Fibroblast of skin of right biceps (primary cell): ENCODE results near the gene GLI3.
A peak's percentile ranks its signal among the peaks of the same experiment; 100 is the strongest.

ENCODE experiments used
- DNase-seq: peaks from one replicate; pipeline ENCODE4 v3.0.0-alpha.2; 2013

Gene GLI3

DNA sequence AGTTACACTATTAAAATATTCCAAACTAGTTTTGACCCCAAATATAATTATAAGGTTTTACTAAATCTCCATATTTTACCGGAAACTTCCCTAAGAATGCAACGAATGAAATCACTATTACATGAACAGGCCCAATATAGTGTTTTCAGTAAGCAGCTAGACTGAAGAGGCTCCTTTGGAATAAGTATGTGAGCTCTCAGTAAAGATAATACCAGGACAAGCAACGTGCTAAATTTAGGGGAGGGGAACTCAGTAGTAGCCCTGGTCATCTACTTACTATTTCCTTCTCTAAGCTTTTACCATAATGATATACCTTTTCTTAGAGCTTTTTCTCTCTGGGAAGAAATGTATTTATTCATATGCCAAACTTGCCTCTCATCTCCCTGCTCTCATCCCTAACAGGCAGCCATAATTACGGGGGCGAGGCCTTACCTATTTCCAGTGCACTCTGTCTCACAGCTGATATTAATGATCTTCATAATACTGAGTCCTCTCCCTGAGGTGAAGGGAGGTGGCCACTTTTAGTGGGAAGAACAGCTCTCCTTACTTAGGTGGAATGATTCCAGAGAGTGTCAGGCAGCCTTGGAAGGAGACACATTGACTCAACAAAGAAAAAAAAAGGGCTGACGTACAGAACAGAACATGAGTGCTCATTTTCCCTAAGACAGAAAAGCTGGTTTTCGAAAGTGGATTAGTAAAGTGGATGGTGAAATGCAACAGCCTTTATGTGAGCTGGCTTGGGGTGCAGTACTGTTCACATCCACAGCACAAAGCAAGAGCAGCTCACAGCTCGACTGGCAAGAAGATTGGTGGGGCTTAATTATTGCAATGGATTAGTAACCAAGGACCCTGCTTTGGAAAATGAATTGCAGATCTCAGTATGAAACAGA lies 165.4 kb downstream of the GLI3 start:
- peak; percentile 57 for DNase-seq

GRCh38 chr7:42070068-42070467 lies 166.9 kb downstream of the GLI3 start:
- DNase-seq, result peak; percentile 45

DNA sequence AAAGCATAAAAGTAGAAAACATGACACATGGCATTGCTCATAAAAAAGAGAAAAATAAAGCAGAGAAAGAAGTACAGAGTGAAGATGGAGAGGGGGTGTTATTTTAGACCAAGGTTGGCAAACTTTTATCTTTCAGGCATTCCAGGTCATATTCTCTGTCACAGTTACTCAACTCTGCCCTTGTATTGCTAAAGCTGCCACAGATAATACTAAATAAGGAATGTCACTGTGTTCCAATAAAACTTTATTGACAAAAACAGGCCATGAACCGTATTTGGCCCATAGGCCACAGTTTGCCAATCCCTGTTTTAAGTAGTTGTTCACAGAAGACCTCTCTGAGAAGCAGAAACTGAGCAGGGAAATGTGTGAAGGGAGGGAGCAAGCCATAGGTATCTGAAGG lies 167.4 kb downstream of the GLI3 start:
- DNase-seq, result no peak

DNA sequence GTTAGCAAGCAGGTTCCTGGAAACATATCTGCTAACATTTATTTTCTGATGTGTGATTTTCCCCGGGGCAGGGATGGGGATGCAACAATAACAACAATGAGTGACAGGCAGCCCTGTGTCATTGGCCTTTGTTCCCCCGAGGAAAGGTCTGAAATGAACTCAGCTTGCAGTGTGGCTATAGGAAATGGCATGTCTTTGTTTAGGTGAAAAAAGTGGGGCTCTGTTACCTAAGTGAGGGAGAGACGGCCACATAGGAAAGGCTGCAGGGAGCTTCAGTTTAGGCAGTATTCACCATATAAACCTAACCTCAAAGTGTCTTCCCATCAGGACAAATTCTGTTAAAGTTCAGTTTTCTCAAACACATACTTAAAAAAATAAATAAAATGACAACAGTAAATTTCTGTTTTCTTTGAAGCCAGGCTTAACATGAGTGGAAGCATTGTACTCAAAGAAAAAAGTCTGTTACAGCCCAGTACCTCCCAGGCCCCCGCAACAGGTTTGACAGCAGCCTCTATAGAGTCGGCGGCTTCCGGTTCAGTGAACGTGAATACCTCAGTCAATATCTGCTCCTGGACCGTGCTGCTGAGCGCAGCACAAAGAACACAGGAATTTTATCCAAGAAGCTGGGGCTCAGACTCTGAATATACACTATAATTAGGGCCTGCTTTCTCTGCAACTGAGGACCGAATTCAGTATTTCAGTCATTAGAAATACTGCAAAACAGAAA lies 168.3 kb downstream of the GLI3 start:
- no peak for DNase-seq

DNA sequence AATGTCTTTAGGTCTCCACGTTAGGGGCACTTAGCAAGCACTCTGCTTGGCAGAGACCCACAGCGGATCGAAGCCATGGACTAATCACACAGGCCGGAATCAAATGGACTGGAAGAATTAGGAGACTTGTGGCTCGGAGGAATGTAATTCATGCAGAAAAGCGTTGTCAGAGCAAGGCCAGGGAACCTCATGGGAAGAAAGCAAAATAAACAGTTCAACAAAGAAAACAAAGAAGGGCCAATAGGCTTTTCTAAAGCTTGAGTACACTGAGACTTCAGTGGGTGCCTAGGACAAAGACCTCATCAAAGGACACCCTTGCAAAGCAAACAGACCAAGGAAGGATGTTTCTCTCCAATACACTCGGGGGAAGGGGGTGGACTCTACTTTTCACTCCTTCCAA lies 171.1 kb downstream of the GLI3 start:
- no peak for DNase-seq

GRCh38 chr7:42065015-42065414 lies 172.0 kb downstream of the GLI3 start:
- DNase-seq, result no peak

DNA sequence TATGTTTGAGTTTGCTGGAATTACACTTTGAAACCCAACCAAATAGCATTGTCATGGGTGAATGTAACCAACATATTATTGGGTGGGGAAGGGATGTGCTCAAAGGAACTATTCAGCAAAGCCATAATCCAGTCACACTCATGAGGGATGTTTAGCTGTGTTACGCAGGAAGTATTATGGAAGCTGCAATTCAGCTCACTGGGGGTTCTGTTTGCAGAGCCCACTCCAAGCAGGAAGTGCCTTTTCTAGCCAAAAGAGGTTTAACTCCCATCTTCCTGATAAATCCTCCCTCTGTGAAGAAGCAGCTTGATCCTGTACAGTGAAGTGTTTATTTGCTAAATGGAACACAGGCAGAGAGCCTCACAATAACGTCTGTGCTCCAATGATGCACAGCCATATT lies 172.5 kb downstream of the GLI3 start:
- no peak for DNase-seq

DNA sequence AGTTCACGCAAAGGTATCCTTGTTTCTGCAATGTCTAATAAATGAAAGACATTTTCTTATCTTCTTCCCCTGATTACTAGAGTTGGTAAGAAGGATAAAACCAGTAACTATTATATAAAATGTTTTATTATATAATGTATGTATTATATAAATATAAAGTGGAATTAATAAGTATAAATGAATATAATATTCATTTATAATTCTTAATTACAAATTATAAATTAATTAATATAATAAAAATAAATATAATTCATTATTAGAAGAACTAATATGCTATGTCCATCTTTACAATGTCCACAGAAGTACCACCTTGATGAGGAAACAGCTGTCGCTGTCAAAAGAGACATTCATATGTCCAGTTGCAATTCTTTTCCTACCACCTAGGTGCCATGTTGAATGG lies 177.7 kb downstream of the GLI3 start:
- DNase-seq, result no peak

DNA sequence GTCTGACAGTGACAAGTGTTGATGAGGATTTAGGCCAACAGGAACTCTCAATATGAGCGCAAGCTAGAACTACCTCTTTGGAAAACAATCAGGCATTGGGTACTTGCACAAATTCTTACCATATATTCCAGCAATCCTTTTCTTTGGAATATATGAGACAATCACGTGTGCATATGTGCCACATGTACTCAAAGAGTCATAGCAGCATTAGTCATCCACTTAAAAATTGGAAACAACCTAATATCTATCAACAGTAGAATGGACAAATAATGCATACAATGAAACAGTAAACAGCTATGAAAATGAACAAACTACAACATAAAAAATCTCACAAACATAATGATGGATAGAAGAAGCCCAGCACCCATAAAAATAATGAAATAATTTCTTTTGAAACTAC lies 179.7 kb downstream of the GLI3 start:
- no peak for DNase-seq

DNA sequence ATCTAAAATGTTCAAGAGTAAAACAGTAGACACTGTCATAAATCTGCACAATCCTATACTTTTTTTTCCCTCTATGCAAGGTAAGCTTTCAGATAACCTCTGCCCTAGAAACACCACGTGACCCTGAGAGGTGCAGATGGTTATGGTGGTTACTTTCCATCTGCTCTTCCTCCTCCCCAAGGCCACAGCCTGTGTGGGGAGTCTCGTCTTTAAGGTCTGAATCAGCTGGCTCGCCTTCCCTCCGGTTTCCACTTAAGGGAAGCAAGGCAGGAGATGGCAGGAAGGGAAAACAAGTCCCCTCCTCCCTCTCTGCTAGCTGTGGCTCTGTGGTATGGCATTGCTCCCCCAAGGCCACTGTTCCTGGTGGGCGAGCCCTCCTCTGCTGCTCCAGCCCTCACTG lies 181.8 kb downstream of the GLI3 start:
- DNase-seq, result peak; percentile 31

DNA sequence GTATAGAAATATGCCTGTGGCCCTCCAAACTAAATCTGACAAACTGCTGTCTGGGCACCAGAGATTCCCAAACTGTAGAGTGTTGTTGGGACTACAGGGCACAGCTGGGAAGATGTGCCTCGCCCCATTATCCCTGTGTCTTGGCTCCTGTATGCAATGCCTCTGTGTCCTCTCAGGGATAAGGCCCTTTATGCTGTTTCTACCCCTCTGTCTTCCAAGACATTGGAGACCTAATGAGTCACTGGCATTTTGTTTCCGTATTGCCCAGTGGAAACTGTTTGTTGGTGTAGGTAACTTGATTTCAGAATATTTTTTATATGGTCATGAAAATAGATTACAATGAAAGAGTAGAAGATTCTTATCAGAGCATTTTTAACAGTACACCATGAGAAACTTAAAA lies 183.2 kb downstream of the GLI3 start:
- no peak for DNase-seq

GRCh38 chr7:42049761-42050160 lies 187.2 kb downstream of the GLI3 start:
- DNase-seq, result no peak

GRCh38 chr7:42046483-42046882 lies 190.5 kb downstream of the GLI3 start:
- peak; percentile 45 for DNase-seq

GRCh38 chr7:42045961-42046360 lies 191.0 kb downstream of the GLI3 start:
- no peak for DNase-seq

DNA sequence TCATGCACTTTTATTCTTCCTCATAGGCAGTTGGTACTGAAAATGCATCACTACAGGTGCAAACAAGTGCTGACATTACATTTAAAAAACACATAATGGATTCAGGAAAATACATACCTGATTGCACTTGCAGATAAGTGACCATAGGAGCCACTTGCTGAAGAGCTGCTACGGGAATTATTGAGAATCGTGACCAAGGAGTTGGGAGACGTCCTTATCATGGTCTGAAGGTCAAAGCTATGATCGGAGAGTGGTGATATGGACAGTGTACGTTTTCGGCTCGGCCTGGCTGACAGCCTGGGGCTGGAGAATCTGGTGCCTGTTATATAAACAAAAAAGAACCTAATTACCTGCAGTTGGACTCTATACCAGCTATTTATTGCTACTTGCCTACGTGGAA lies 197.1 kb downstream of the GLI3 start:
- DNase-seq, result no peak

GRCh38 chr7:42035210-42035609 lies 201.8 kb downstream of the GLI3 start:
- no peak for DNase-seq

DNA sequence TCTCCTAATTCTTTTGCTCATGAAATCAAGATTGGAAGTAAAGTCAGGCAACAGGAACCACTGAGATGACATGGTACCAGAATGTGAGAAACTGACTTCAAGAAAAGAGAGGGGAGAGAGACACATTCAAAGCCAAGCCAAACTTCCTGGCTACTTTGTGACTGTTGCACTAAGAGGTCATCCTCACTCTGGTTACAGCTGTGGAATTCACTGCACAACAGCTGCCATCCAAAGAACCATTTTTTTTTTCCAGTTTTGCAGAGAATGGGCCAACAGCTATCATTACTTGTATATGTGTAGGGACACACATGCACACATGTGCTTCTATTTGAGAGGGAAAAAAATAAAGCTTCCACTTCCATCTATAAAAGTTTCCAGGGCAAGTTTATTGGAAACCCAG lies 203.5 kb downstream of the GLI3 start:
- DNase-seq, result no peak

GRCh38 chr7:42029405-42029804 lies 207.6 kb downstream of the GLI3 start:
- no peak for DNase-seq

GRCh38 chr7:42027521-42027920 lies 209.5 kb downstream of the GLI3 start:
- DNase-seq, result no peak

GRCh38 chr7:42026622-42027197 lies 210.3 kb downstream of the GLI3 start:
- no peak for DNase-seq

- no peak for DNase-seq
Measured at GRCh38 chr7:42025635-42026375, 211.2 kb downstream of the GLI3 start.

GRCh38 chr7:42024537-42024936 lies 212.5 kb downstream of the GLI3 start:
- DNase-seq, result peak; percentile 11

DNA sequence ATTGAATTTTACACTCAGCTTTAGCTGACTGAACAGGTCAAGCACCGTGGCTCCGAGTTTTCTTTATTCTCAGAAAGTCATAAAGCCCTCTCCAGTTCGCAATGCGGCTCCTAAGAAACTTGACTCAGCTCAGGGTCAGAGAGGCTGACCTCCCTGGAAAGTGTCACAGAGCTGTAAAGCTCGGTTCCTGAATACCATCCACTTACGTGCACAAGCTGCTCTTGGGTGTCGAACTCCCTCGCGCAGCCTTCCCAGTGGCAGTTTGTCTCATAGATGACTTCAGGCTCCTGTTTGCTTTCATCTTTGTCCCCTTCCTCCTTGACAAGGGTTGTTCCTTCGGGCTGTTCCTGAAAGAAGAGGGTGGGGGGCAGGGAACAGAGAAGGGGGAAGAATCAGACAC lies 213.7 kb downstream of the GLI3 start:
- DNase-seq, result no peak
